RWPE1 (cell line): ENCODE data around the gene COL5A3.
"Not testable (repeated sequence)": the region's sequence is repeated elsewhere in the genome, so short reads cannot be mapped to it uniquely, and the experiment has no call there.

Source experiments
- CTCF ChIA-PET: fragments of 350-600 bp; sonication (Branson Sonifier 250); formaldehyde crosslinking; extraction: SDS; loops from one replicate; lab custom pipeline; 2021; lab: Yijun Ruan, JAX
- POLR2A ChIA-PET: fragments of 400-600 bp; formaldehyde crosslinking; extraction: SDS; loops from one replicate; lab custom pipeline; 2020; ENCODE audit warnings: antibody characterized with exemption; ENCODE audit not compliant: low non-redundant PET; lab: Yijun Ruan, JAX
- DNase-seq: peaks from one replicate; pipeline ENCODE4 v3.0.0; 2012; ENCODE audit warnings: low spot score
- H3K27ac ChIP-seq: fragments of 450-650 bp; 2 replicates; pipeline ENCODE4 v1.5.1; 2017
- TF ChIP-seq, protein P1 (sequence below): fragments of 450-650 bp; conservative IDR thresholded peaks from 2 replicates; pipeline ENCODE4 v1.5.1; 2017; ENCODE audit warnings: low read depth, mild to moderate bottlenecking

COL5A3 gene

DNA sequence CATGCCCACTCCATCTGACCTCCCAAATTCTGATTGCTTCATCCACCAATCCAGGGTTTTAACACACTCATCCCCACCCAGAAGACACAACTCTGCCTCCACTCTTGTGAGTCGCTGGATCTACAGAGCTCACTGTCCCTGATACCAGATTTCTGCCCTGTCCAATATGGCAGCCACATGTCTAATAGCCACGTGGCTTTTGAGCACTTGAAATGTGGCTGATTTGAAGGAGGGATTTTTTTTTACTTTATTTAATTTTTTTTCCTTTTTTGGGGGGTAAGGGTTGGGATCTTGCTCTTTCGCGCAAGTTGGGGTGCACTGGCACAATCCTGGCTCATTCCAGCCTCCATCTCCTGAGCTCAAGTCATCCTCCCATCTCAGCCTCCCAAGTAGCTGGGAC is 49.2 kb downstream of the COL5A3 start:
- CTCF ChIA-PET, result interaction anchor here (0.6 to 1.8 kb wide), 2 partner anchors 25 to 67 kb away, joined by 3 to 7 read pairs; no protein-coding TSS in a partner anchor
- no peak for DNase-seq
- POLR2A ChIA-PET, result no interaction called here
- TF ChIP-seq, protein P1, sequence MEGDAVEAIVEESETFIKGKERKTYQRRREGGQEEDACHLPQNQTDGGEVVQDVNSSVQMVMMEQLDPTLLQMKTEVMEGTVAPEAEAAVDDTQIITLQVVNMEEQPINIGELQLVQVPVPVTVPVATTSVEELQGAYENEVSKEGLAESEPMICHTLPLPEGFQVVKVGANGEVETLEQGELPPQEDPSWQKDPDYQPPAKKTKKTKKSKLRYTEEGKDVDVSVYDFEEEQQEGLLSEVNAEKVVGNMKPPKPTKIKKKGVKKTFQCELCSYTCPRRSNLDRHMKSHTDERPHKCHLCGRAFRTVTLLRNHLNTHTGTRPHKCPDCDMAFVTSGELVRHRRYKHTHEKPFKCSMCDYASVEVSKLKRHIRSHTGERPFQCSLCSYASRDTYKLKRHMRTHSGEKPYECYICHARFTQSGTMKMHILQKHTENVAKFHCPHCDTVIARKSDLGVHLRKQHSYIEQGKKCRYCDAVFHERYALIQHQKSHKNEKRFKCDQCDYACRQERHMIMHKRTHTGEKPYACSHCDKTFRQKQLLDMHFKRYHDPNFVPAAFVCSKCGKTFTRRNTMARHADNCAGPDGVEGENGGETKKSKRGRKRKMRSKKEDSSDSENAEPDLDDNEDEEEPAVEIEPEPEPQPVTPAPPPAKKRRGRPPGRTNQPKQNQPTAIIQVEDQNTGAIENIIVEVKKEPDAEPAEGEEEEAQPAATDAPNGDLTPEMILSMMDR, result no peak
- H3K27ac ChIP-seq, result no peak overlapping the region

GRCh38 chr19:9958379-9958821 is 51.9 kb downstream of the COL5A3 start:
- DNase-seq, result no peak
- CTCF ChIA-PET, result interaction anchor here (0.6 to 1.1 kb wide), 3 partner anchors 15 to 401 kb away, joined by 3 to 6 read pairs (median 4); no protein-coding TSS in a partner anchor

GRCh38 chr19:9956956-9957355 is 53.3 kb downstream of the COL5A3 start:
- TF ChIP-seq, protein P1, result no peak
- ChIA-PET CTCF (no interaction called here), POLR2A (no interaction called here)
- no peak overlapping the region for H3K27ac ChIP-seq
- no peak for DNase-seq

More at GRCh38 chr19:9958379-9958821, 51.9 kb downstream of the COL5A3 start:
- no peak overlapping the region for H3K27ac ChIP-seq
- TF ChIP-seq, protein P1, result no peak
- POLR2A ChIA-PET, result no interaction called here

GRCh38 chr19:9953802-9954542 is 56.3 kb downstream of the COL5A3 start:
- ChIA-PET CTCF (no interaction called here), POLR2A (no interaction called here)
- H3K27ac ChIP-seq, result no peak overlapping the region
- TF ChIP-seq, protein P1, result no peak
- no peak for DNase-seq

DNA sequence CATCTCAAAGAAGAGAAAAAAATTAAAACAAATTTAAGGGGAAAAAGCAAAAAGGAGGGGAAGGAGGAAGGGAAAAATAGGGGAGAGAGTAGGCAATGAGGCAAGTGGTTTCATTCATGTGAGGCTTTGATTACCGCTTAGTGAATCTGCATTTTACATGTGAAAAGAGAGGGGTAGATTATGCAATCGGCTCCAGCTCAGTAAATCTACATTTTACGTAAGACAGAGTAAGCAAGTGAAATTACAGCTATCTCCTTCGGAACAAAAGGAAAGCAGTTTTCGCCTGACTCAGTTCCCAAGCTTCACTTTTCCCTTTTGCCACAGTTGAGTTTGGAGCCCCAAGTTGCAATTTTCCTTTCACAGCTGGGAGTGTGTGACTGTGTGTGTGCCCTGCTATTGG is 58.0 kb downstream of the COL5A3 start:
- ChIA-PET POLR2A (no interaction called here), CTCF (no interaction called here)
- TF ChIP-seq, protein P1, result no peak
- H3K27ac ChIP-seq, result no peak overlapping the region
- DNase-seq, result no peak

DNA sequence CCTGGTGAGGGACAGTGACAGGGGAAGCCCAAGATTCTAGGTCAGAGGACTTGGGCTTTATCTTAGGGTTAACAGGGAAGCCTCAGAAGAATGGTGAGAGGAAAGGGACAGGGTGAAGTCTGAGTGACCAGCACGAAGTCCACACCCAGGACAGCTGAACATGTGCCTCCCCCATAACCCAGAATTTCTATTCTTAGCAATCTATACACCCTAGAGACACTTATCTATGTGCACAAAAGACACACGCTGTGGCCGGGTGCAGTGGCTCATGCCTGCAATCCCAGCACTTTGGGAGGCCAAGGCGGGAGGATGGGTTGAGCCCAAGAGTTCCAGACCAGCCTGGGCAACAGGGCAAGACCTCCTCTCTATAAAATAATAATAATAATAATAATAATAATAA is 62.9 kb downstream of the COL5A3 start:
- H3K27ac ChIP-seq, result no peak overlapping the region
- ChIA-PET POLR2A (no interaction called here), CTCF (no interaction called here)
- no peak for DNase-seq
- TF ChIP-seq, protein P1, result no peak

- POLR2A ChIA-PET, DNase-seq: not testable (repeated sequence)
- H3K27ac ChIP-seq, result peak overlapping the region; percentile 83
- CTCF ChIA-PET, result interaction anchor here (1.0 kb wide), 1 partner anchor 99 kb away, joined by 4 read pairs; no protein-coding TSS in a partner anchor
Observed at GRCh38 chr19:9946528-9947125, 63.7 kb downstream of the COL5A3 start.
